GM12874 (cell line): ENCODE results near the gene BLMH.

ENCODE experiments used
- CTCF ChIP-seq: IDR thresholded peaks from 2 replicates; pipeline ENCODE4 v1.5.1; 2011; ENCODE audit warnings: low read depth, mild to moderate bottlenecking, control low read depth, low read length, moderate library complexity; ENCODE audit not compliant: insufficient read depth

BLMH gene

GRCh38 chr17:30220414-30220813, 71.3 kb downstream of the BLMH start:
- no peak for TF ChIP-seq CTCF

GRCh38 chr17:30219833-30220232, 71.9 kb downstream of the BLMH start:
- no peak for TF ChIP-seq CTCF

GRCh38 chr17:30219315-30219714, 72.4 kb downstream of the BLMH start:
- TF ChIP-seq CTCF: no peak

- no peak for TF ChIP-seq CTCF
Observed at GRCh38 chr17:30218799-30219198, 72.9 kb downstream of the BLMH start.

GRCh38 chr17:30217746-30218245, 73.9 kb downstream of the BLMH start:
- no peak for TF ChIP-seq CTCF

- TF ChIP-seq CTCF: no peak
Observed at GRCh38 chr17:30217054-30217453, 74.7 kb downstream of the BLMH start.

GRCh38 chr17:30212750-30213149, 79.0 kb downstream of the BLMH start:
- peak; percentile 43; the same call in 1 of the 2 replicates for TF ChIP-seq CTCF
